Esophagus squamous epithelium (tissue), 5 donors: Measurements from ENCODE around the gene CGNL1. TPM values are rescaled to one million over a fixed set of nuclear protein-coding genes. Genes with fewer than 3 reads are reported as not detected.

Experiments
- DNase-seq: peaks from one replicate; lab custom pipeline; 2025; lab: John Stamatoyannopoulos, UW
- H3K27ac ChIP-seq, 4 donors: fragments of 200-600 bp; sonication (generic); one replicate each; pipeline ENCODE4 v1.5.1; 2016 to 2019; ENCODE audit warnings: mild to moderate bottlenecking in 1 of 4
- H3K27me3 ChIP-seq, 4 donors: fragments of 200-600 bp; sonication (generic); 1 replicate in 3 of 4; 2 replicates in 1 of 4; pipeline versions ENCODE4 v1.5.1 to v1.6.0; 2017 to 2021; ENCODE audit warnings: antibody characterized with exemption in 1 of 4
- H3K36me3 ChIP-seq, 3 donors: fragments of 200-600 bp; sonication (generic); one replicate each; pipeline ENCODE4 v1.5.1; 2016 to 2019
- H3K4me1 ChIP-seq, 3 donors: fragments of 200-600 bp; sonication (generic); one replicate each; pipeline ENCODE4 v1.5.1; 2017 to 2019
- H3K4me3 ChIP-seq, 4 donors: fragments of 200-600 bp; sonication (generic); 1 replicate in 3 of 4; 2 replicates in 1 of 4; pipeline ENCODE4 v1.5.1; 2016 to 2019; ENCODE audit warnings: mild to moderate bottlenecking in 2 of 4, moderate library complexity in 1 of 4
- H3K9me3 ChIP-seq, 3 donors: fragments of 200-600 bp; sonication (generic); one replicate each; pipeline ENCODE4 v1.5.1; 2016 to 2019
- CTCF ChIP-seq, 6 experiments: fragments of 450-650 bp in 4 of 6; fragments of 200-600 bp in 2 of 6; sonication (generic) in 2 of 6; IDR thresholded peaks; one replicate each; pipeline ENCODE4 v1.5.1; 2016 to 2019; ENCODE audit warnings: antibody characterized with exemption in 6 of 6, mild to moderate bottlenecking in 4 of 6, moderate library complexity in 4 of 6
- POLR2A ChIP-seq, 4 donors: fragments of 450-650 bp; IDR thresholded peaks; one replicate each; pipeline ENCODE4 v1.6.1; 2017; ENCODE audit warnings: antibody characterized with exemption in 4 of 4, mild to moderate bottlenecking in 4 of 4, moderate library complexity in 3 of 4
- WGBS, 2 donors: methylation state at CpG; one replicate each; pipeline ENCODE4 v1.1.5; 2018; 5-methylcytosine and 5-hydroxymethylcytosine counted together
- intact Hi-C: fragments of 100-400 bp; cut with DNase I; formaldehyde crosslinking; loops from one replicate; pipeline ENCODE4 v1.15.0; 2022
- total RNA-seq, 4 donors: library from RNA; depleted of rRNA; stranded (reverse); fragments of >200 nt; gene quantifications; one replicate each; pipeline ENCODE4 v1.1.0, GENCODE V29; 2016
- donor health status: DM: yes; HTN: yes; CAD: no.

The CGNL1 gene
- total RNA-seq, 4 donors from 2014 or later, result 3.8 to 14.7 (median 8.8) TPM

- 76 to 93% methylated on average over 5 of the region's 5 CpGs for WGBS, 2 donors
- H3K4me3 ChIP-seq, result no peak overlapping the region
- H3K27ac ChIP-seq, result no peak overlapping the region
- DNase-seq, result no peak
- H3K36me3 ChIP-seq, result no peaks in the 10 kb centered on the region
- H3K9me3 ChIP-seq, result peaks cover 0 to 18% (median 14%) of the 10 kb centered on the region in 3 donors
- TF ChIP-seq POLR2A (IDR thresholded peaks at IDR 0.05), result no peak
- no peak for TF ChIP-seq CTCF (IDR thresholded peaks at IDR 0.05)
- H3K4me1 ChIP-seq, result no peaks in the 10 kb centered on the region
- H3K27me3 ChIP-seq, result peaks cover 0 to 32% (median 0%) of the 10 kb centered on the region in 4 donors
- intact Hi-C loops, result no loop called here
These were observed 204.6 kb downstream of the CGNL1 start for GRCh38 chr15:57580866-57581265.

DNA sequence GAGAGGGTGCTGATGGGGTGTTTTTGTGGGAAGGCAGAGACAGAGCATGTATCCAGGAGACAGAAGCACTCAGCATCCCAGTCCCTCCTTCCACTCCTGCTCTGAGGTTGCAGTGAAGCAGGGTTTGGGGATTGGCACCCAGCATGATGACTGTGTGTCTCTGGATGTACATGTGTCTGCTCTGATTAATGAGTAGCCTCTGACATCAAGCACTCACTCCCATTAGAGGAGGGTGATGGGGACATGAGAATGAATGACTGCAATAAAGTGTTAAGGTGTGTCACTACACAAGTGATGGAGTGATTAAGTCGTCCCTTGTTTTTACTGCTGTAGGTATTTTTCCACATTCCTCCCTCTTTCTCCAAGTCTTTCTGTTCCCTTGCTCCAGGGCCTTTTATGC lies 205.8 kb downstream of the CGNL1 start:
- no peak overlapping the region for H3K27ac ChIP-seq
- intact Hi-C loops, result no loop called here

GRCh38 chr15:57583282-57583681 lies 207.0 kb downstream of the CGNL1 start:
- Histone ChIP-seq H3K36me3 (no peaks in the 10 kb centered on the region), H3K4me1 (peaks cover 0 to 10% (median 0%) of the 10 kb centered on the region in 3 donors), H3K9me3 (peaks cover 0 to 18% (median 14%) of the 10 kb centered on the region in 3 donors), H3K4me3 (no peak overlapping the region), H3K27me3 (peaks cover 0 to 32% (median 0%) of the 10 kb centered on the region in 4 donors), H3K27ac (no peak overlapping the region)
- no peak for TF ChIP-seq CTCF (IDR thresholded peaks at IDR 0.05)
- TF ChIP-seq POLR2A (IDR thresholded peaks at IDR 0.05), result no peak
- 46 to 64% methylated on average over 2 of the region's 2 CpGs for WGBS, 2 donors
- intact Hi-C loops, result no loop called here
- DNase-seq, result no peak

More for the DNA sequence above, 205.8 kb downstream of the CGNL1 start:
- no peak for TF ChIP-seq POLR2A (IDR thresholded peaks at IDR 0.05)
- TF ChIP-seq CTCF (IDR thresholded peaks at IDR 0.05), result no peak
- Histone ChIP-seq H3K4me1 (no peaks in the 10 kb centered on the region), H3K27me3 (peaks cover 0 to 32% (median 0%) of the 10 kb centered on the region in 4 donors), H3K4me3 (no peak overlapping the region), H3K9me3 (peaks cover 0 to 18% (median 14%) of the 10 kb centered on the region in 3 donors), H3K36me3 (no peaks in the 10 kb centered on the region)
- 73 to 74% methylated on average over 1 of the region's 1 CpG for WGBS, 2 donors
- DNase-seq, result no peak

GRCh38 chr15:57583720-57584119 lies 207.4 kb downstream of the CGNL1 start:
- Histone ChIP-seq H3K4me1 (peaks cover 0 to 15% (median 0%) of the 10 kb centered on the region in 3 donors), H3K36me3 (no peaks in the 10 kb centered on the region), H3K9me3 (peaks cover 0 to 18% (median 14%) of the 10 kb centered on the region in 3 donors), H3K4me3 (no peak overlapping the region), H3K27me3 (peaks cover 0 to 31% (median 0%) of the 10 kb centered on the region in 4 donors), H3K27ac (no peak overlapping the region)
- no peak for DNase-seq
- 72 to 88% methylated on average over 3 of the region's 3 CpGs for whole genome bisulfite sequencing, 2 donors
- no peak for TF ChIP-seq CTCF (IDR thresholded peaks at IDR 0.05)
- TF ChIP-seq POLR2A (IDR thresholded peaks at IDR 0.05), result no peak
- intact Hi-C loops, result no loop called here

- DNase-seq, result no peak
- no peaks in the 10 kb centered on the region for H3K36me3 ChIP-seq
- intact Hi-C loops, result no loop called here
- peaks cover 0 to 11% (median 0%) of the 10 kb centered on the region in 4 donors for H3K27me3 ChIP-seq
- peaks cover 0 to 46% (median 6%) of the 10 kb centered on the region in 3 donors for H3K4me1 ChIP-seq
- peaks cover 0 to 18% (median 14%) of the 10 kb centered on the region in 3 donors for H3K9me3 ChIP-seq
- H3K27ac ChIP-seq, result peak overlapping the region in 1 of 4 donors; percentile 30
- 40 to 43% methylated on average over 6 of the region's 6 CpGs for WGBS, 2 donors
- TF ChIP-seq CTCF (IDR thresholded peaks at IDR 0.05) (no peak), POLR2A (IDR thresholded peaks at IDR 0.05) (no peak)
- no peak overlapping the region for H3K4me3 ChIP-seq
These were observed 210.5 kb downstream of the CGNL1 start for GRCh38 chr15:57586661-57587424.
